ENCODE results near the gene NR5A1. TPM values are rescaled to one million over a fixed set of nuclear protein-coding genes. Genes with fewer than 3 reads are reported as not detected.

NR5A1 gene
- total and polyA plus RNA-seq, 2 of the 13 experiments (the other 11 are each of a cell fraction or from before 2014, with no cell fraction given) = 28.9 to 44.7 TPM

DNA sequence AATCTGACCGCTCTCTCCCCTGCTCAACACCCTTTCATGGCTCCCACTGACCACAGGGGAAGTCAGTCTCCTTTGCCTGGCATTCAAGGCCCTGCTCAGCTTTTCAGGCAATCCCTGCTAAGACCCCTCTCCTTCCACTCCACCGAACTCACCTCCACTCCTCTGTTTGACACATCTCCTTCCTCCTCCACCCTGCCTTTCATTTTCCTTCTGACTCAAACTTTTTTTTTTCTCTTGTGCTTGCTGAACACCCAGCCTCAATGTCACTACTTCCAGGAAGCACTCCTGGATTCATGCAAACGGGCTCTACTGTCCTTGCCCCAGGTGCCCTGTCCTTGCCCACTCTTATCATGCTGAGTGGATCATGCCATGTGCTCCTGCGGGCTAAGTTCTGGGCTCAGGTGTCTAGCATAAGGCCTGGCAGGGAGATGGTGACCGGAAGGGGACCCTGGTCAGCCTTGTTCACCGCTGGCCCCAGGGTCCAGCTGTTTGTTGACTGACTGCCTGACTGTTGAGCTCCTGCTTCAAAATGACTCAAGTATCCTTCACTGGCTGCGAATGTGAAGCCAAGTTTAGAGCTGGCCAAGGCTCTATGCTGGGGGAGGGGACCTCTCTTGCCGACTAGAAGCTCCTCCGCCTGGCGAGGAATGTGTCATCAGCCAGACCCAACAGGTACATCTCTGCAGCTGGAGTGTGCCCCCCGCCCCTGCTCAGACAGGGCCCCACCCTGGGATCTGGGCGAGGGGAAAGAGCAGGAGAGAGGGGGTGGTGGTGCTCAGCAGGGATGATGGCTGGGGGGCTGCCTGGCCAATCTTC, 6.2 kb downstream of the NR5A1 start:
- Histone ChIP-seq H3K9ac (ENCODE audit: insufficient read depth, low read depth, low read length) (no peak overlapping the region), H3K4me1 (ENCODE audit: insufficient read depth, low read length) (peaks cover 37% of the 10 kb centered on the region), H3K36me3 (replicated peaks in 1 of 2; ENCODE audit: control insufficient read depth in 1 of 2, insufficient read depth in 2 of 2, low read length in 2 of 2) (peaks cover 10 to 15% of the 10 kb centered on the region in 2 experiments; a peak in 2 of 5 replicates), H3K27me3 (ENCODE audit: control insufficient read depth in 1 of 2, insufficient read depth in 2 of 2, low read length in 2 of 2) (no peaks in the 10 kb centered on the region), H3K27ac (ENCODE audit: extremely low read length, insufficient read depth, low read length) (no peak overlapping the region), H4K20me1 (ENCODE audit: insufficient read depth, low read length) (no peaks in the 10 kb centered on the region), H3K4me3 (replicated peaks in 1 of 3; ENCODE audit: insufficient read depth in 1 of 3, low read depth in 2 of 3, low read length in 3 of 3) (no peak overlapping the region), H2AFZ (ENCODE audit: low read length) (no peak overlapping the region), H3K79me2 (ENCODE audit: insufficient read depth, low read length) (peaks cover 10% of the 10 kb centered on the region), H3K4me2 (ENCODE audit: low read depth, low read length) (no peak overlapping the region), H3K9me3 (ENCODE audit: low read length) (no peaks in the 10 kb centered on the region)
- no peak for TF ChIP-seq CCDC6 (CRISPR knock-in tag; IDR thresholded peaks at IDR 0.05)
- TF ChIP-seq AKAP8 (CRISPR knock-in tag; IDR thresholded peaks at IDR 0.05) = 0 out of 2 replicates have a peak, but pooled peaks have one; percentile 9
- TF ChIP-seq ZNF3 (CRISPR knock-in tag; IDR thresholded peaks at IDR 0.05) = peak; percentile 61; the same call in 1 of the 2 replicates
- no peak for DNase-seq (ENCODE audit: low spot score)
- WGBS (ENCODE audit: low lambda C conversion rate) = 92% methylated on average over 10 of the region's 12 CpGs
- in situ Hi-C loops (cut with HindIII; ENCODE audit: extremely low pct_ligation_motif_present, low pct_unique_long_range_greater_than_20kb) (no loop called here), intact Hi-C loops (cut with micrococcal nuclease; ENCODE audit: unreplicated experiment) (no loop called here)
- no peak for ATAC-seq
- FAIRE-seq = no peak
- CTCF ChIA-PET (ENCODE audit: low intra/inter-chr PET ratio, low total read pairs) = no interaction called here
- POLR2A ChIA-PET = interaction anchor here (2.5 kb wide), 1 partner anchor 10 kb away, joined by 7 read pairs; no protein-coding TSS in a partner anchor
- BruUV-seq (replicated peaks) = no TSS peak

DNA sequence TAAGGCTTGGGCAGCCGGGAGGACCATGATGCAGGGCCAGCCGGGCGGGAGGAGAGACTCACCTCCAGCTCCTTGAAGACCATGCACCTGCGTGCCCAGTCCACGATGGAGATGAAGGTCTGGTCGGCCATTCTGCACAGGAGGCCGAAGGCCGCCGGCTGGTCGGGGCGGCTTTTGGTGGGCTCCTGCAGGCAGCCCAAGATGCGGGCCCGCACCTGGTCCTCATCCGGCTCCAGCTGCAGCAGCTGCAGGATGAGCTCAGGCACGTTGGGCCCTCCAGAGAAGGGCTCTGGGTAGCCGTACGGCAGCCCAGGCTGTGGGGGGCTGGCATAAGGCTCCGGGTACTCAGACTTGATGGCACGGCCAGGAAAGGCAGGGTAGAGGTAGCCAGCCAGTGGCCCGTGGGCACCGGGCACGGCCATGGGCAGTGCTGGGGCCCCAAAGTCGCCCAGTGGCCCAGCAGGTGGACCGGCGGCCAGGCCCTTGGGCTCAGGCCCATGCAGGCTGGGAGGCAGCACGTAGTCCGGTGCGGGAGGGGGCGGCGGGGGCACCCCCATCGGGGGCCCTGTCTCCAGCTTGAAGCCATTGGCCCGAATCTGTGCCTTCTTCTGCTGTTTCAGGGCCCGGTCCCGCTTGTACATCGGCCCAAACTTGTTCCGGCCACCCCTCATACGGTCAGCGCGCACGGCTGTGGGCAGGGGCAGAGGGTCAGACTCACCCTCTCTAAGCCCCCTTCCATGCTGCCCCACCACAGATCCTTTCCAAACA, 7.0 kb downstream of the NR5A1 start:
- no peaks in the 10 kb centered on the region for H3K9me3 ChIP-seq (ENCODE audit: low read length)
- no peaks in the 10 kb centered on the region for H4K20me1 ChIP-seq (ENCODE audit: insufficient read depth, low read length)
- no peak overlapping the region for H2AFZ ChIP-seq (ENCODE audit: low read length)
- FAIRE-seq (no peak), ATAC-seq (no peak), DNase-seq (ENCODE audit: low spot score) (no peak)
- peaks cover 2% of the 10 kb centered on the region for H3K79me2 ChIP-seq (ENCODE audit: insufficient read depth, low read length)
- WGBS (ENCODE audit: low lambda C conversion rate) = 98% methylated on average over 6 of the region's 40 CpGs
- H3K9ac ChIP-seq (ENCODE audit: insufficient read depth, low read depth, low read length) = no peak overlapping the region
- in situ Hi-C loops (cut with HindIII; ENCODE audit: extremely low pct_ligation_motif_present, low pct_unique_long_range_greater_than_20kb) (no loop called here), intact Hi-C loops (cut with micrococcal nuclease; ENCODE audit: unreplicated experiment) (no loop called here)
- H3K27ac ChIP-seq (ENCODE audit: extremely low read length, insufficient read depth, low read length) = no peak overlapping the region
- peaks cover 10 to 15% of the 10 kb centered on the region in 2 experiments; a peak in 2 of 5 replicates for H3K36me3 ChIP-seq (replicated peaks in 1 of 2; ENCODE audit: control insufficient read depth in 1 of 2, insufficient read depth in 2 of 2, low read length in 2 of 2)
- no TSS peak for BruUV-seq (replicated peaks)
- H3K4me1 ChIP-seq (ENCODE audit: insufficient read depth, low read length) = peaks cover 29% of the 10 kb centered on the region
- ChIA-PET CTCF (ENCODE audit: low intra/inter-chr PET ratio, low total read pairs) (no interaction called here), POLR2A (no interaction called here)
- no peaks in the 10 kb centered on the region for H3K27me3 ChIP-seq (ENCODE audit: control insufficient read depth in 1 of 2, insufficient read depth in 2 of 2, low read length in 2 of 2)
- H3K4me2 ChIP-seq (ENCODE audit: low read depth, low read length) = no peak overlapping the region
- H3K4me3 ChIP-seq (replicated peaks in 1 of 3; ENCODE audit: insufficient read depth in 1 of 3, low read depth in 2 of 3, low read length in 3 of 3) = no peak overlapping the region
- TF ChIP-seq ZNF101 (CRISPR knock-in tag; IDR thresholded peaks at IDR 0.05; ENCODE audit: borderline replicate concordance, low read depth) (no peak), FLYWCH1 (CRISPR knock-in tag; IDR thresholded peaks at IDR 0.05) (no peak), ZNF563 (CRISPR knock-in tag; IDR thresholded peaks at IDR 0.05) (no peak), ZNF24 (IDR thresholded peaks at IDR 0.05) (no peak), YEATS2 (CRISPR knock-in tag; IDR thresholded peaks at IDR 0.05; ENCODE audit: borderline replicate concordance) (no peak), XRCC5 (optimal IDR thresholded peaks at IDR 0.05; ENCODE audit: low read length) (no peak), RBFOX2 (IDR thresholded peaks at IDR 0.05; ENCODE audit: low read depth, low read length) (peak; percentile 60)
- TF ChIP-seq, protein P1, sequence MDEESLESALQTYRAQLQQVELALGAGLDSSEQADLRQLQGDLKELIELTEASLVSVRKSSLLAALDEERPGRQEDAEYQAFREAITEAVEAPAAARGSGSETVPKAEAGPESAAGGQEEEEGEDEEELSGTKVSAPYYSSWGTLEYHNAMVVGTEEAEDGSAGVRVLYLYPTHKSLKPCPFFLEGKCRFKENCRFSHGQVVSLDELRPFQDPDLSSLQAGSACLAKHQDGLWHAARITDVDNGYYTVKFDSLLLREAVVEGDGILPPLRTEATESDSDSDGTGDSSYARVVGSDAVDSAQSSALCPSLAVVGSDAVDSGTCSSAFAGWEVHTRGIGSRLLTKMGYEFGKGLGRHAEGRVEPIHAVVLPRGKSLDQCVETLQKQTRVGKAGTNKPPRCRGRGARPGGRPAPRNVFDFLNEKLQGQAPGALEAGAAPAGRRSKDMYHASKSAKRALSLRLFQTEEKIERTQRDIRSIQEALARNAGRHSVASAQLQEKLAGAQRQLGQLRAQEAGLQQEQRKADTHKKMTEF (CRISPR knock-in tag; IDR thresholded peaks at IDR 0.05) = no peak
- TF ChIP-seq, protein P2, sequence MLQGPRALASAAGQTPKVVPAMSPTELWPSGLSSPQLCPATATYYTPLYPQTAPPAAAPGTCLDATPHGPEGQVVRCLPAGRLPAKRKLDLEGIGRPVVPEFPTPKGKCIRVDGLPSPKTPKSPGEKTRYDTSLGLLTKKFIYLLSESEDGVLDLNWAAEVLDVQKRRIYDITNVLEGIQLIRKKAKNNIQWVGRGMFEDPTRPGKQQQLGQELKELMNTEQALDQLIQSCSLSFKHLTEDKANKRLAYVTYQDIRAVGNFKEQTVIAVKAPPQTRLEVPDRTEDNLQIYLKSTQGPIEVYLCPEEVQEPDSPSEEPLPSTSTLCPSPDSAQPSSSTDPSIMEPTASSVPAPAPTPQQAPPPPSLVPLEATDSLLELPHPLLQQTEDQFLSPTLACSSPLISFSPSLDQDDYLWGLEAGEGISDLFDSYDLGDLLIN (CRISPR knock-in tag; IDR thresholded peaks at IDR 0.05; ENCODE audit: borderline replicate concordance) = no peak
